ENCODE measurements around the gene ADH1C. TPM values are rescaled to one million over a fixed set of nuclear protein-coding genes. Genes with fewer than 3 reads are reported as not detected.

Gene ADH1C
- total and polyA plus RNA-seq, 9 donors, result 6.0 to 11.3 (median 7.8) TPM

DNA sequence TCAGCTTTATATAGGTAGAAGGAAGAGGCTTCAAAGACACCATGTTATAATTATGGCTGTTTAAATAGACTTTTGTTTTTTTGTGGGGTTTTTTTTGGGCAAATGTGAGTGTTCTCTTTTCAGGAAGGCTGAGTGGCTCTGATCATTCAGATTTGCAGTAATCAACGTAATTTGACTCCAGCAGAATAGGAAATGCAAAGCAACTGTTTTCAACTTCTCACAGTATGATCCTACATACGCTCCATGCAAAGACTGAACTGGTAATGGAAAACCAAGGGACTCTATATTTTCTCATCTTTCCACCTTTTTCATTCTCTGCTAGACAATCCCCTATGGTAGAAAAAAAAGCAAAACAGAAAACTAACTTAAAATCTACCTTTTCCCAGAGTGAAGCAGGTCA lies 42.2 kb downstream of the ADH1C start:
- DNase-seq, result no peak
- Histone ChIP-seq H3K4me1 (ENCODE audit: control insufficient read depth, insufficient read depth, low read length) (no peaks in the 10 kb centered on the region), H3K9me3 (replicated peaks; ENCODE audit: control insufficient read depth, low read depth, low read length) (no peaks in the 10 kb centered on the region), H3K36me3 (ENCODE audit: control insufficient read depth, insufficient read depth, low read length) (no peaks in the 10 kb centered on the region), H3K27me3 (ENCODE audit: control insufficient read depth, insufficient read depth, low read length) (no peaks in the 10 kb centered on the region), H3K4me3 (ENCODE audit: low read length) (no peak overlapping the region), H3K27ac (ENCODE audit: low read length) (no peak overlapping the region)
- WGBS (ENCODE audit: insufficient coverage), result no CpG with 5 or more reads among the region's 2 CpGs

DNA sequence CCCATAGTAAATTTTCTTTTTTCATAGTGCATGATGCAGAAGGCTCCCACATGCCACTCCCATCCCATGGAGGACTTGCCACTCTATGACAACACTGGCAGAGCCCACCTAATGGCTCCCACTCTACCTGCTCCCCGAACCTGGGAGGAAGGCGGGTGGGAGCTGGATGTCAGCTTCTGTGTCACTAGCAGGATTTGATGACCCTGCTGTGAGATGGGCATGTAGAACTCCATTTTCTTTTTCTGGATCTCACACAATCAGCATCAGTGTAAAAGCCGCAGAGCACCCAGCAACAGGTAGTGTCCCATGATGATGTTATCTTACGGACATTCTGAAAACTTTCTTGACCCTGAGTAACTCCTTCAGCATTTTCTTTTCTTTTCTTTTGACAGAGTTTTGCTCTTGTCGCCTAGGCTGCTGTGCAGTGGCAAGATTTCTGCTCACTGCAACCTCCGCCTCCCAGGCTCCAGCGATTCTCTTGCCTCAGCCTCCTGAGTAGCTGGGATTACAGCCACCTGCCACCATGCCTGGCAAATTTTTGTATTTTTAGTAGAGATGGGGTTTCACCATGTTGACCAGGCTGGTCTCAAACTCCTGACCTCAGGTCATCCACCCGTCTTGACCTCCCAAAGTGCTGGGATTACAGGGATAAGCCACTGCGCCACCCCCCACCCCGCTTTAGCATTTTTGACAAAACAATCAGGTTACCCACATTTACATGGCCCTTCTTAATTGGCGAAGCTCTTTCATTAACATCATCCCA lies 46.7 kb downstream of the ADH1C start:
- no peak for DNase-seq
- H3K27ac ChIP-seq (ENCODE audit: low read length), result no peak overlapping the region
- no peaks in the 10 kb centered on the region for H3K4me1 ChIP-seq (ENCODE audit: control insufficient read depth, insufficient read depth, low read length)
- WGBS (ENCODE audit: insufficient coverage), result 90% methylated on average over 4 of the region's 11 CpGs
- no peaks in the 10 kb centered on the region for H3K9me3 ChIP-seq (replicated peaks; ENCODE audit: control insufficient read depth, low read depth, low read length)
- no peaks in the 10 kb centered on the region for H3K27me3 ChIP-seq (ENCODE audit: control insufficient read depth, insufficient read depth, low read length)
- no peaks in the 10 kb centered on the region for H3K36me3 ChIP-seq (ENCODE audit: control insufficient read depth, insufficient read depth, low read length)
- no peak overlapping the region for H3K4me3 ChIP-seq (ENCODE audit: low read length)

DNA sequence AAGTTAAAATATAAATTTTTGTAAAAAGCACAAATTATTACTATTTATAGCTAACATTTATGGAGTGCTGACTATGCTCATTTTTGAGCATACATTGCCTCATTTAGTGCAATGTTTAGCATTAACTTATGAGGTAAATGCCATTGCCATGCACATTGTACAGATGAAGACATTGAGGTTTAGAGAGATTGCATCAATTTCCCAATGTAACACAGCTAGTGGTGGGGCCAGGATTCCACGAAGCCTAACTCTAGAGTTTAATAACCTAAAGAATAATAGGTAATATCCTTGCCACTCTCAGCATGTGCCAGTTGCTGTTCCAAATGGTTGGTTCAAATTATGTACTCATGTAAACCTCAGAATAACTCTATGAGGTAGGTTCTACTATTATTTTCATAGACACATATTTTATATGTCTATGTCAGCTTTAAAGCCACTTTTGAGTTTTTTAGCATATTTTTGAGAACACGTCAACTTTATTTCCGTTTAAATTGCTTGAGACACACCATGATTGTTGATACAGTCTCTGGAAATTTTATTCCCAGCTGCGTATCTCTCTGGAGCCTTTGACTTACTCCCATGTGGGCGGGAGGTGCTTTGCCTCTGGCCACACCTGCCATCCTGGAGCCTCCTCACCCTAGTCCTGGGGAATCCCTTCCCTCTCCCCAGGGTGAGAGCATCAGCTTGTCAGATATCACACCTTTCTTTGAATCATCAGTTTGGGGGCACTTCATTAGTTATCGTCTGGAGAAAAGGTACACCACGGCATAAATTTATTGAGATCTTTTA lies 51.0 kb downstream of the ADH1C start:
- Histone ChIP-seq H3K27ac (ENCODE audit: low read length) (no peak overlapping the region), H3K4me1 (ENCODE audit: control insufficient read depth, insufficient read depth, low read length) (no peaks in the 10 kb centered on the region), H3K36me3 (ENCODE audit: control insufficient read depth, insufficient read depth, low read length) (no peaks in the 10 kb centered on the region), H3K4me3 (ENCODE audit: low read length) (no peak overlapping the region), H3K9me3 (replicated peaks; ENCODE audit: control insufficient read depth, low read depth, low read length) (peaks cover 3% of the 10 kb centered on the region), H3K27me3 (ENCODE audit: control insufficient read depth, insufficient read depth, low read length) (no peaks in the 10 kb centered on the region)
- no peak for DNase-seq
- 92% methylated on average over 4 of the region's 7 CpGs for WGBS (ENCODE audit: insufficient coverage)

DNA sequence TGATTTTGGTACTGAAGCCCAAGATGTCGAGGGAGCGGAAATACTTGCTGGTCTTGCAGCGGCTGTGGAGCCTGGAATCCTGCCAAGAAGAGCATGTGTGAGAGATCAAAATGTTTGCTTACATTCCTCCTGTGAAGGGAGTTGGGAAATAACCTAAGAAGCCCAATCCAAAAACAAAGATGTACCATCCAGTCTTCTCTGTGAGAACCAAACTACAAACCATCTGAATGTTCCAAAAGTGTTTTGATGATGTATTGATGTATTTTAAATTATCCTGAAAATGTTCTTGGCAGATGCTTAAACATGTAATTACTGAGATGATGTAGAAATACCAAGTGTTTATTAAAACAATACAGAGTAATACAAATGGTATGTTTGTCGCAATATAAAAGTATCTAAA lies 51.6 kb downstream of the ADH1C start:
- peaks cover 3% of the 10 kb centered on the region for H3K9me3 ChIP-seq (replicated peaks; ENCODE audit: control insufficient read depth, low read depth, low read length)
- H3K27me3 ChIP-seq (ENCODE audit: control insufficient read depth, insufficient read depth, low read length), result no peaks in the 10 kb centered on the region
- H3K27ac ChIP-seq (ENCODE audit: low read length), result peak overlapping the region; percentile 32
- no peaks in the 10 kb centered on the region for H3K36me3 ChIP-seq (ENCODE audit: control insufficient read depth, insufficient read depth, low read length)
- no peaks in the 10 kb centered on the region for H3K4me1 ChIP-seq (ENCODE audit: control insufficient read depth, insufficient read depth, low read length)
- H3K4me3 ChIP-seq (ENCODE audit: low read length), result no peak overlapping the region
- peak; percentile 97 for DNase-seq
- WGBS (ENCODE audit: insufficient coverage), result no CpG with 5 or more reads among the region's 4 CpGs

DNA sequence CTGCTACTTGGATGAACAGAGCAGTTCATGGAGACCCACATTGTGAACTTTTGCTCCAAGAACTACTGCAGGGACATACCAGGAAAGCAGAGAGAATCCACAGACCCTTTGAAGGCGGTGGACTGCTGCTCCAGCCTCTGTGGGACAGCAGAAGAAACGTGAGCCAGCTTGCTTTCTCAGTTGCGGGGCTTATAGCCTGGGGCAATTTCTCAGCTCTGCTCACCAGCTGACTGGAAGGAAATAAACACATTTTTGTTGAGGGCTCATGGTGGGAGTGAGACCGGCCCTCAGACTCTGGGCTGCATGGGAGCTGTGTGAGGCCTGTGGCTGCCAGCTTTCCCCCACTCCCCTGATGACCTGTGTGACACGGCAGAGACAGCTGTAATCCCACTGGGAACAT lies 59.2 kb downstream of the ADH1C start:
- DNase-seq, result no peak
- H3K9me3 ChIP-seq (replicated peaks; ENCODE audit: control insufficient read depth, low read depth, low read length), result peaks cover 10% of the 10 kb centered on the region
- no peak overlapping the region for H3K27ac ChIP-seq (ENCODE audit: low read length)

DNA sequence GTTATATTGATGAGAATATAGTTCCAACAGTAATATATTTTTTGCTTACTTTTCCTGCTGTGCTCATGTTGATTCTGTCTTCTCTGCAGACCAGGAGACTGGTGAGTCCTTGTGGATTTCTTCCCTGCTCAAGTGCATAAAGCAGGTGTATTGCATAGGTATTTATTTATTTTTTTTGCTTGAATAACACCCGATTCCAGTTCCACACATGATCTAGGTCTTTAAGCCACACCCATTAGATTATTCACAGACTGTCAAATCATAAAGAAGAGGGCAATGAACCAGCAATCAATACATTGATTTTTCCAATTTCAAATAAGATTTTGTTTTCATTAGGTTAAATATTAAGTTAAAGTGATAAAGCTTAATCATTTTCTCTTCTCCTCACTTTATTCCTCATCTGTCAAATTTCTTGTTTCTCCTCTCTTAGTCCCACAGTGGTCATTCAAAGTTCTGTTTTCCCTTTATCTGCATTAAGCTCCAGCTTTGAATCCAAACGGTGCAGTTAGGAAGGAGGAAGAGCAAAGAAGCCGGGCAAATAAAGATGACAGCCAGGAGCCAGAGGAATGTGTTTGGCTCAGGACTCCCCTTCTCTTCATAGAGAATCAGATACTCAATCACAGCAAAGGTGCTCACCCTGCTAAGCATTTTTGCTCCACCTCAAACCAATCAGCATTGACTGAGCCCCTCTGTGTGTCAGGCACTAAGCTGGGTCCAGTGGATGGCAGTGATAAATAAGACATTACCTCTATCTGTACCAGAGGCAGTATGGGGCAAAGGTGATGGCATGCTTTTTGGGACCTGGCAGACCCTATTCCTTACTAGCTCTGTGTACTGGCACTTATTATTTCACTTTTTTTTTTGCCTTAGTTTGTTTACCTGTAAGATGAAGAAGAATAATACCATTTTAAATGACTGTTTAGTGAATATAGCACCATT lies 61.4 kb downstream of the ADH1C start, which contains the start of gene ADH1A:
Gene ADH1A, minus strand, starts transcription at position 138 of the 939 bp plus-strand sequence. Its CDS starts 71 bp downstream, at position 67.
- no peaks in the 10 kb centered on the region for H3K27me3 ChIP-seq (ENCODE audit: control insufficient read depth, insufficient read depth, low read length)
- H3K4me1 ChIP-seq (ENCODE audit: control insufficient read depth, insufficient read depth, low read length), result no peaks in the 10 kb centered on the region
- H3K27ac ChIP-seq (ENCODE audit: low read length), result no peak within 1 kb of the TSS
- H3K4me3 ChIP-seq (ENCODE audit: low read length), result no peak within 1 kb of the TSS
- H3K9me3 ChIP-seq (replicated peaks; ENCODE audit: control insufficient read depth, low read depth, low read length), result peaks cover 8% of the 10 kb centered on the region
- no peaks in the 10 kb centered on the region for H3K36me3 ChIP-seq (ENCODE audit: control insufficient read depth, insufficient read depth, low read length)
- WGBS (ENCODE audit: insufficient coverage), result no CpG with 5 or more reads among the region's 3 CpGs
- no peak for DNase-seq

More for the DNA sequence above, 59.2 kb downstream of the ADH1C start:
- WGBS (ENCODE audit: insufficient coverage), result 87% methylated on average over 4 of the region's 5 CpGs
- no peaks in the 10 kb centered on the region for H3K27me3 ChIP-seq (ENCODE audit: control insufficient read depth, insufficient read depth, low read length)
- H3K4me1 ChIP-seq (ENCODE audit: control insufficient read depth, insufficient read depth, low read length), result no peaks in the 10 kb centered on the region
- no peak overlapping the region for H3K4me3 ChIP-seq (ENCODE audit: low read length)
- no peaks in the 10 kb centered on the region for H3K36me3 ChIP-seq (ENCODE audit: control insufficient read depth, insufficient read depth, low read length)

Other genes starting within 250 kb of the ADH1C start
- gene ADH4, start 208.4 kb downstream of the ADH1C start, total RNA-seq, result not detected
- 1 to 10 TPM in 1 of 8 donors, under 1 TPM in 5, not detected in 2; 0.14 to 1.3 (median 0.48) TPM for gene ADH4, start 208.4 kb downstream of the ADH1C start, polyA plus RNA-seq (ENCODE audit: insufficient read depth in 1 of 8, insufficient read length in 8 of 8, low replicate concordance in 1 of 8)
- not detected for gene ADH6, start 133.5 kb downstream of the ADH1C start, total RNA-seq
- 1 to 10 TPM in 4 of 8 donors, under 1 TPM in 4; 0.81 to 1.6 (median 1.0) TPM for gene ADH6, start 133.5 kb downstream of the ADH1C start, polyA plus RNA-seq (ENCODE audit: insufficient read depth in 1 of 8, insufficient read length in 8 of 8, low replicate concordance in 1 of 8)
- gene ADH1A, start 61.8 kb downstream of the ADH1C start, total RNA-seq, result 0.49 TPM
- gene ADH1A, start 61.8 kb downstream of the ADH1C start, polyA plus RNA-seq (ENCODE audit: insufficient read depth in 1 of 8, insufficient read length in 8 of 8, low replicate concordance in 1 of 8), result 1 to 10 TPM in 4 of 8 donors, under 1 TPM in 4; 0.49 to 1.8 (median 1.0) TPM
- gene ADH1B, start 31.3 kb downstream of the ADH1C start, total RNA-seq, result 6.3 TPM
- 10 to 100 TPM in 2 of 8 donors, 1 to 10 TPM in 6; 3.6 to 32.4 (median 5.3) TPM for gene ADH1B, start 31.3 kb downstream of the ADH1C start, polyA plus RNA-seq (ENCODE audit: insufficient read depth in 1 of 8, insufficient read length in 8 of 8, low replicate concordance in 1 of 8)
- gene ADH7, start 82.6 kb upstream of the ADH1C start, total RNA-seq, result not detected
- under 1 TPM in 1 of 8 donors, not detected in 7; 0.38 TPM for gene ADH7, start 82.6 kb upstream of the ADH1C start, polyA plus RNA-seq (ENCODE audit: insufficient read depth in 1 of 8, insufficient read length in 8 of 8, low replicate concordance in 1 of 8)
- not detected for gene C4orf17, start 158.3 kb upstream of the ADH1C start, total RNA-seq
- under 1 TPM in 4 of 8 donors, not detected in 4; 0.06 to 0.25 (median 0.15) TPM for gene C4orf17, start 158.3 kb upstream of the ADH1C start, polyA plus RNA-seq (ENCODE audit: insufficient read depth in 1 of 8, insufficient read length in 8 of 8, low replicate concordance in 1 of 8)
- gene TRMT10A, start 211.3 kb upstream of the ADH1C start, total RNA-seq, result 10.1 TPM
- gene TRMT10A, start 211.3 kb upstream of the ADH1C start, polyA plus RNA-seq (ENCODE audit: insufficient read depth in 1 of 8, insufficient read length in 8 of 8, low replicate concordance in 1 of 8), result 10 to 100 TPM in 1 of 8 donors, 1 to 10 TPM in 7; 6.3 to 11.3 (median 9.5) TPM
- gene MTTP, start 222.1 kb upstream of the ADH1C start, total RNA-seq, result 0.40 TPM
- gene MTTP, start 222.1 kb upstream of the ADH1C start, polyA plus RNA-seq (ENCODE audit: insufficient read depth in 1 of 8, insufficient read length in 8 of 8, low replicate concordance in 1 of 8), result 10 to 100 TPM in 1 of 8 donors, 1 to 10 TPM in 4, under 1 TPM in 3; 0.67 to 25.5 (median 1.1) TPM